Measurements from ENCODE around the gene C19orf12. TPM values are rescaled to one million over a fixed set of nuclear protein-coding genes. Genes with fewer than 3 reads are reported as not detected.
A peak's percentile ranks its signal among the peaks of the same experiment; 100 is the strongest.

C19orf12 gene
- total RNA-seq, 1 donor from 2014 or later: 48.6 TPM

- Histone ChIP-seq H3K4me3 (no peak overlapping the region), H3K4me1 (peaks cover 11% of the 10 kb centered on the region), H3K36me3 (peaks cover 4% of the 10 kb centered on the region), H3K27ac (replicated peaks) (no peak overlapping the region), H3K9me3 (replicated peaks) (peaks cover 13% of the 10 kb centered on the region), H3K27me3 (ENCODE audit: low read depth) (no peaks in the 10 kb centered on the region)
- intact Hi-C loops (cut with micrococcal nuclease): no loop called here
- DNase-seq: no peak
- no peak for TF ChIP-seq CTCF (IDR thresholded peaks at IDR 0.05; ENCODE audit: borderline replicate concordance)
These were observed 27.7 kb downstream of the C19orf12 start for GRCh38 chr19:29687244-29687896.

- intact Hi-C loops (cut with micrococcal nuclease): no loop called here
- H3K9me3 ChIP-seq (replicated peaks): peaks cover 13% of the 10 kb centered on the region
- H3K27me3 ChIP-seq (ENCODE audit: low read depth): no peaks in the 10 kb centered on the region
- H3K36me3 ChIP-seq: peaks cover 4% of the 10 kb centered on the region
- H3K27ac ChIP-seq (replicated peaks): no peak overlapping the region
- H3K4me3 ChIP-seq: no peak overlapping the region
- no peak for DNase-seq
- H3K4me1 ChIP-seq: peaks cover 21% of the 10 kb centered on the region
- no peak for TF ChIP-seq CTCF (IDR thresholded peaks at IDR 0.05; ENCODE audit: borderline replicate concordance)
These were observed 28.7 kb downstream of the C19orf12 start for GRCh38 chr19:29686285-29686805.

GRCh38 chr19:29685326-29685725, 29.7 kb downstream of the C19orf12 start:
- Histone ChIP-seq H3K36me3 (no peaks in the 10 kb centered on the region), H3K27me3 (ENCODE audit: low read depth) (no peaks in the 10 kb centered on the region), H3K4me1 (peaks cover 31% of the 10 kb centered on the region), H3K4me3 (no peak overlapping the region), H3K9me3 (replicated peaks) (peaks cover 5% of the 10 kb centered on the region), H3K27ac (replicated peaks) (peak overlapping the region; percentile 33)
- TF ChIP-seq CTCF (IDR thresholded peaks at IDR 0.05; ENCODE audit: borderline replicate concordance): no peak
- intact Hi-C loops (cut with micrococcal nuclease): no loop called here
- no peak for DNase-seq

GRCh38 chr19:29683009-29683408, 32.1 kb downstream of the C19orf12 start:
- intact Hi-C loops (cut with micrococcal nuclease): no loop called here
- Histone ChIP-seq H3K27ac (replicated peaks) (peak overlapping the region; percentile 98), H3K27me3 (ENCODE audit: low read depth) (no peaks in the 10 kb centered on the region), H3K9me3 (replicated peaks) (no peaks in the 10 kb centered on the region), H3K4me3 (no peak overlapping the region), H3K4me1 (peaks cover 54% of the 10 kb centered on the region), H3K36me3 (no peaks in the 10 kb centered on the region)
- DNase-seq: no peak
- no peak for TF ChIP-seq CTCF (IDR thresholded peaks at IDR 0.05; ENCODE audit: borderline replicate concordance)

- peaks cover 61% of the 10 kb centered on the region for H3K4me1 ChIP-seq
- DNase-seq: no peak
- intact Hi-C loops (cut with micrococcal nuclease): no loop called here
- no peaks in the 10 kb centered on the region for H3K36me3 ChIP-seq
- no peak for TF ChIP-seq CTCF (IDR thresholded peaks at IDR 0.05; ENCODE audit: borderline replicate concordance)
- H3K27me3 ChIP-seq (ENCODE audit: low read depth): no peaks in the 10 kb centered on the region
- no peak overlapping the region for H3K4me3 ChIP-seq
- H3K27ac ChIP-seq (replicated peaks): peak overlapping the region; percentile 98
- H3K9me3 ChIP-seq (replicated peaks): no peaks in the 10 kb centered on the region
These were observed 32.7 kb downstream of the C19orf12 start for GRCh38 chr19:29682236-29682895.
